Cardiac fibroblast (primary cell): Measurements from ENCODE around the gene CNTNAP2.

Source experiments
- DNase-seq, 2 donors: peaks; one replicate each; pipeline versions ENCODE4 v3.0.0 to v3.0.0-alpha.2; 2010; ENCODE audit warnings: low read depth in 2 of 2
- H3K4me3 ChIP-seq, 2 donors: replicated peaks in 1 of 2; 1 replicate in 1 of 2; 2 replicates in 1 of 2; pipeline ENCODE4 v1.5.1; 2011; ENCODE audit warnings: low read depth in 2 of 2, low read length in 2 of 2, mild to moderate bottlenecking in 2 of 2, moderate library complexity in 1 of 2
- TF ChIP-seq, protein P1 (sequence below): IDR thresholded peaks from one replicate; pipeline ENCODE4 v1.5.1; 2011; ENCODE audit warnings: low read depth, mild to moderate bottlenecking, low read length, inconsistent platforms

The CNTNAP2 gene

DNA sequence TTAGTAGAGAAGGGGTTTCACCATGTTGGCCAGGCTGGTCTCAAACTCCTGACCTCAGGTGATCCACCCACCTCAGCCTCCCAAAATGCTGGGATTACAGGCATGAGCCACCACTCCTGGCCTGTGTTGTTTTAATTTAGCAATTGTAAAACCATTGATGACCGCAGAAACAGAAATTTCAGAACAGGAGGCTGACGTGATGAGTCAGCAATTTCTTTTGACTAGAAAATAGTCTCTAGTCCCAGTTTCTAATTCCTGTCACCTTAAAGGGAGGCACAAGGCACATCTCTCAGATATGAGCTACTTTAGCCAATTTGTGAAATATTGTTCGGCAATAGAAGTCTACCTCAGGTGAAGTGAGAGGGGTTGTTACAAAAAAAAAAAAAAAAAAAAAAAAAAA lies 2033.1 kb downstream of the CNTNAP2 start:
- DNase-seq = no peak
- no peak overlapping the region for H3K4me3 ChIP-seq
- TF ChIP-seq, protein P1, sequence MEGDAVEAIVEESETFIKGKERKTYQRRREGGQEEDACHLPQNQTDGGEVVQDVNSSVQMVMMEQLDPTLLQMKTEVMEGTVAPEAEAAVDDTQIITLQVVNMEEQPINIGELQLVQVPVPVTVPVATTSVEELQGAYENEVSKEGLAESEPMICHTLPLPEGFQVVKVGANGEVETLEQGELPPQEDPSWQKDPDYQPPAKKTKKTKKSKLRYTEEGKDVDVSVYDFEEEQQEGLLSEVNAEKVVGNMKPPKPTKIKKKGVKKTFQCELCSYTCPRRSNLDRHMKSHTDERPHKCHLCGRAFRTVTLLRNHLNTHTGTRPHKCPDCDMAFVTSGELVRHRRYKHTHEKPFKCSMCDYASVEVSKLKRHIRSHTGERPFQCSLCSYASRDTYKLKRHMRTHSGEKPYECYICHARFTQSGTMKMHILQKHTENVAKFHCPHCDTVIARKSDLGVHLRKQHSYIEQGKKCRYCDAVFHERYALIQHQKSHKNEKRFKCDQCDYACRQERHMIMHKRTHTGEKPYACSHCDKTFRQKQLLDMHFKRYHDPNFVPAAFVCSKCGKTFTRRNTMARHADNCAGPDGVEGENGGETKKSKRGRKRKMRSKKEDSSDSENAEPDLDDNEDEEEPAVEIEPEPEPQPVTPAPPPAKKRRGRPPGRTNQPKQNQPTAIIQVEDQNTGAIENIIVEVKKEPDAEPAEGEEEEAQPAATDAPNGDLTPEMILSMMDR = no peak

DNA sequence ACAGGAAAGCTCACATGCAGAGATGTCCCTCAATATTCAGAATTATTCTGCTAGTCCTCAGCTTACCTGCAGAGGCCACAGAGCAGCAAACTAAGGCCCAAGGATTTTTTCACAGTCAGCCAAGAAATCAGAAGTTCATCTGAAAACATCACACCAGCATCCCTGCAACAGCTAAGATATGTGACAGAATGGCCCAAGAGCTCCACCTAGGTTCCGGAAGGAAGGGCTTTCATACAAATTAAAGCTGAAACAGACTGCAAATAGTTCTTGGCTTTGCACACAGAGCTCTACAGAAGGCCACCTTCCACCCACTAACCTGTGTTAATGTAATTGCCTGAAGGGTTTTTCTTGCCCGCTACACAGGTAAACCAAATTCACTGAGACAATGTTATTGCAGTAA lies 2035.2 kb downstream of the CNTNAP2 start:
- no peak for DNase-seq
- TF ChIP-seq, protein P1 = no peak
- H3K4me3 ChIP-seq = no peak overlapping the region

DNA sequence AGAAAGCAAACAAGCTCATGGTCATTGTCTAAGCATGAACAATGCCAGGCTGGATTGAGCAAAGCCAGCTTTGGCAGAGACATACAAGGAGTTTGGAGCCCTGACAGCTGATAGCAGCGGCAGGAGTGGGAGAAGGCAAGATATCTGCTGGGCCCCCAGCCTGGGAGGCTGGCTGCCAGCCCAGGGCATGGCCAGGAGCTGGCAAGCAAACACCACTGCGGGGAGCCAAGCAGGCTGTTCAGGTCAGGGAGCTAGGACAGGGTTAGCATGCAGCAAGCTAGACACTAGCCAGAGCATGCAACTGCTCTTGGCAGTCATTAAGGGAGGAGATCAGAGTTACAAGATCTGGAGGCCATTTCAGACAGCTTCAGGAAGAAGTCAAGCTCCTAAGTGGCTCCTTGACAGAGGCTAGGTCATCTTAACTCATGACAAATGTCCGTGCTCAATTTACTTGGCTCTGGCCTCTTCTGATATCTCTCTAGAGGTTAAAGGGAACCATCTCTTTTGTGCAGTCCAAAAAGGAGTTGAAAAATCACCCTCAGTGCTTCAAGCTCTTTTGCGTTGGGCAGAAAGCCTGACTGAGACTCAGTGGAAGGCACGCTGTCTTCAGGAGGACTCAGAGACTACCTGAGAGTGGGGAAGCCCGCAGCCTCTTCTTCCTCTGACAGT lies 2037.1 kb downstream of the CNTNAP2 start:
- no peak overlapping the region for H3K4me3 ChIP-seq
- TF ChIP-seq, protein P1 = no peak
- peak in 1 of 2 donors; percentile 83 for DNase-seq

DNA sequence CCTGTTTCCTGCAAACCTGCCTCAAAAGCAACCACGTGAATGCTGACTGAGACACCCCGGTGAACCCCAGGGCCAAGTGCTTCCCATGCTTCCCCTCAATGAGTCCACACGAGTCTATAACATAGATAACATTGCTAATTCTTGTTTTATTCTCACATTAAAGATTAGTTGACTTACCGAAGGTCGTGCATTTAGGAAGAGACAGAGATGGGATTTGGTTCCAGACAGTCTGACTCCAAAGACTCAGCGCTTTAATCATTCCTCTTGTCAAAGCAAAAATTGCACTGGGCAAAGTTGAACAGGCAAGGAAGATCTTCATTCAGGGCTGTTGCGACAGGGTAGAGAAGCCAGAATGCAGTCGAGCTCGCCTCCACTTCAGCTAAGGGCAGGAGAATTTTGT lies 2038.4 kb downstream of the CNTNAP2 start:
- TF ChIP-seq, protein P1 = no peak
- H3K4me3 ChIP-seq = no peak overlapping the region
- no peak for DNase-seq

DNA sequence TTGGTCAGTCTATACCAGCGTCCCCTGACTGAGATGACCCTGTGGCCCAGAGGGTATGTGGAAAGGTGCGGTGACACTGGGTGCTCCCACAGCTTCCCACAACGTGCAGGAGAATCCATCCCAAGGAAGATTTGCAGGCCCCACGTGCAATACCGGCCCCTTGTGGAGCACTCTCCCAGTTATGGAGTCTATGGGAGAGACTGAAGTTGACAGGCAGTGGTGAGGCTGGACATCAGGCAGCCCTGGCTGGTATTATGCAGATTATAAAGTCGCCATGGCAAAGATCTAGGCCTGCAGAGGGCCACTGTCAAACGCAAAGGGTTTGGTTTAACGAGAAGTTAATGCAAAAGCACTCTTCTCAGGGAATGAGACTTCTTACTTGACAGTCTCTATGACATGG lies 2039.2 kb downstream of the CNTNAP2 start:
- H3K4me3 ChIP-seq = no peak overlapping the region
- DNase-seq = no peak
- TF ChIP-seq, protein P1 = no peak

DNA sequence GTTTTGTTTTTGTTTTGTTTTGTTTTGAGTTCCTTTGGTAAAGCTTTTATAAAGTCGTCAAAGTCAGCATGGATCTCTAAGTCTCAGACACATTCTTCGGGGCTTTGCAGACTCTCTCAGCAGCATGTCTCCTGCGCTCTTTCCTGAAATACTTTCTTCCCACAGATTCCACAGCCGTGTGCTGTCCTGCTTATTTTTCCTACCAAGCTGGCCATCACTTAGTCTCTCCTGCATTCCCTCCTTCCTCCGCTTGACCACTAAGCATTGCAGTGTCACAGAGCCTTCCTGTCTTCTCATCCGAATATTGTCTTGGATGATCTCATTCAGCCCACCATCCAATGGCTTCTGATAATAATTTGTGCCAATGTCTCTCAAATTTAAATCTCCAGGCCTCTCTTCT lies 2039.6 kb downstream of the CNTNAP2 start:
- no peak for DNase-seq
- TF ChIP-seq, protein P1 = no peak

DNA sequence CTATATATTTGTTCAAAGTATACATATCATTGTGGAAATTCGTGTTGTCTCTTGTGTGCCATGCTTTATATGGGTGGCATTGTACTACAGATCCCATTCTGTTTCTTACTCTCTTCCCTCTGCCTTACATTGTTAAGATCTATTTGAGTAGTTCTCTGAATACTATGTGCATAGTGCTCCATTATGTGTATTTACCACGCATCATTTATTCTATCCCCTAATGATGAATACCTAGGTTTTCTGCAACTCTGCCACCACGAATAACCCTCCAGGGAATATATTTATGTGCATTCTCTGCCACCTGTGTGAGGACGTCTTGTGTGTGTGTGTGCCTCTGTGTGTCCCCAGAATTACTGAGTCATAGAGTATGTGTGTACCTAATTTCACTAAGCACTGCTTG lies 2042.7 kb downstream of the CNTNAP2 start:
- no peak for DNase-seq
- no peak overlapping the region for H3K4me3 ChIP-seq
- TF ChIP-seq, protein P1 = no peak

More for the DNA sequence above, 2039.6 kb downstream of the CNTNAP2 start:
- no peak overlapping the region for H3K4me3 ChIP-seq
